ENCODE data around the gene KCNQ1OT1.

- TF ChIP-seq POLR2A (IDR thresholded peaks at IDR 0.05) (no peak), CTCF (IDR thresholded peaks at IDR 0.05 in 4 of 5, conservative IDR thresholded peaks at IDR 0.05 in 1 of 5) (no peak)
These were observed 56.0 kb downstream of the KCNQ1OT1 start for GRCh38 chr11:2643746-2644145.

All from gastrocnemius medialis (tissue), 4 donors.